Motor neuron (in vitro differentiated cells): Measurements from ENCODE around the gene CNN1. TPM values are rescaled to one million over a fixed set of nuclear protein-coding genes. Genes with fewer than 3 reads are reported as not detected.
A peak's percentile ranks its signal among the peaks of the same experiment; 100 is the strongest.
"Not testable (repeated sequence)": the region's sequence is repeated elsewhere in the genome, so short reads cannot be mapped to it uniquely, and the experiment has no call there.

ENCODE experiments used
- ATAC-seq, 8 experiments: fragments of 200-7000 bp; cut with Tn5 transposase; replicated peaks in 6 of 8; 2 replicates each; pipeline ENCODE4 v1.8.0; 2021; ENCODE audit warnings: mild to moderate bottlenecking in 8 of 8, moderate library complexity in 8 of 8
- H3K27ac ChIP-seq, 2 donors: fragments of 250-450 bp; sonication (Bioruptor Pico); 2 replicates each; pipeline ENCODE4 v1.9.0; 2021; ENCODE audit warnings: antibody characterized with exemption in 2 of 2, mild to moderate bottlenecking in 2 of 2, moderate library complexity in 1 of 2
- H3K4me1 ChIP-seq, 2 donors: fragments of 250-450 bp; sonication (Bioruptor Pico); replicated peaks in 1 of 2; 2 replicates each; pipeline ENCODE4 v1.6.1; 2021; ENCODE audit warnings: antibody characterized with exemption in 2 of 2, mild to moderate bottlenecking in 2 of 2, moderate library complexity in 1 of 2
- H3K4me3 ChIP-seq, 5 donors: fragments of 250-450 bp; sonication (Bioruptor Pico); 2 replicates each; pipeline ENCODE4 v1.9.0; 2021; ENCODE audit warnings: antibody characterized with exemption in 5 of 5, mild to moderate bottlenecking in 5 of 5, moderate library complexity in 4 of 5
- whole genome bisulfite sequencing, 10 experiments: fragments of 450-650 bp; shearing (Covaris generic); methylation state at CpG; one replicate each; pipeline ENCODE4 v1.0.0; 2022; 5-methylcytosine and 5-hydroxymethylcytosine counted together
- in situ Hi-C, 9 experiments: fragments of 400-800 bp; cut with MboI; loops; one replicate each; pipeline ENCODE4 v1.15.0; 2021; ENCODE audit warnings: low sequenced_read_pairs in 9 of 9, low pct_unique_long_range_greater_than_20kb in 2 of 9; ENCODE audit not compliant: unreplicated experiment in 9 of 9
- total RNA-seq, 8 experiments: library from RNA; unstranded; fragments of 300-600 nt; gene quantifications; 2 replicates each; pipeline versions ENCODE4 v1.2.3 to v1.2.4, GENCODE V29; 2022

CNN1 gene
- total RNA-seq, 8 experiments from 2014 or later = 0.55 to 11.5 (median 1.6) TPM

GRCh38 chr19:11598746-11599145 lies 60.1 kb downstream of the CNN1 start:
- 60 to 100% (median 100%) methylated on average over 1 to 2 of the region's 2 CpGs; no CpG with 5 or more reads in 3 of the 10 experiments for WGBS, 10 experiments
- ATAC-seq = no peak
- peaks cover 7 to 17% of the 10 kb centered on the region in 2 donors for H3K4me1 ChIP-seq
- H3K27ac ChIP-seq = no peak overlapping the region
- H3K4me3 ChIP-seq = peak overlapping the region; percentile 65 to 99 (median 90)
- in situ Hi-C loops = no loop called here

GRCh38 chr19:11599704-11600103 lies 61.1 kb downstream of the CNN1 start:
- ATAC-seq, H3K27ac ChIP-seq, H3K4me3 ChIP-seq, in situ Hi-C loops: not testable (repeated sequence)
- WGBS, 10 experiments = 60 to 100% (median 98%) methylated on average over 1 to 7 of the region's 8 CpGs; no CpG with 5 or more reads in 1 of the 10 experiments
- H3K4me1 ChIP-seq = peaks cover 7 to 17% of the 10 kb centered on the region in 2 donors

Other genes starting within 250 kb of the CNN1 start
- not detected for gene TSPAN16, start 242.7 kb upstream of the CNN1 start, total RNA-seq
- 10 to 100 TPM in 4 of 8 experiments, 1 to 10 TPM in 4; 7.6 to 21.6 (median 10.7) TPM for gene RAB3D, start 199.2 kb upstream of the CNN1 start, total RNA-seq
- 100 to 1,000 TPM in 3 of 8 experiments, 10 to 100 TPM in 5; 72.1 to 148 (median 92.9) TPM for gene TMEM205, start 192.6 kb upstream of the CNN1 start, total RNA-seq
- gene CCDC159, start 192.3 kb upstream of the CNN1 start, total RNA-seq = 10 to 100 TPM in 5 of 8 experiments, 1 to 10 TPM in 3; 4.4 to 22.3 (median 14.4) TPM
- gene PLPPR2, start 183.4 kb upstream of the CNN1 start, total RNA-seq = 10 to 100 TPM; 21.5 to 46.5 (median 28.0) TPM
- 1 to 10 TPM; 1.7 to 4.0 (median 2.2) TPM for gene SWSAP1, start 164.2 kb upstream of the CNN1 start, total RNA-seq
- gene EPOR, start 154.5 kb upstream of the CNN1 start, total RNA-seq = 1 to 10 TPM; 1.7 to 6.1 (median 3.4) TPM
- 1 to 10 TPM in 5 of 8 experiments, under 1 TPM in 3; 0.60 to 3.1 (median 1.2) TPM for gene RGL3, start 119.5 kb upstream of the CNN1 start, total RNA-seq
- gene ODAD3, start 103.7 kb upstream of the CNN1 start, total RNA-seq = 1 to 10 TPM in 5 of 8 experiments, under 1 TPM in 3; 0.45 to 5.1 (median 1.6) TPM
- gene PRKCSH, start 103.2 kb upstream of the CNN1 start, total RNA-seq = 100 to 1,000 TPM; 160 to 255 (median 196) TPM
- gene ELAVL3, start 57.8 kb upstream of the CNN1 start, total RNA-seq = 10 to 100 TPM in 5 of 8 experiments, under 1 TPM in 3; 0.22 to 95.6 (median 47.7) TPM
- gene ZNF653, start 33.0 kb upstream of the CNN1 start, total RNA-seq = 10 to 100 TPM in 3 of 8 experiments, 1 to 10 TPM in 5; 2.5 to 12.8 (median 8.4) TPM
- 10 to 100 TPM; 20.9 to 56.9 (median 47.6) TPM for gene ECSIT, start 9.7 kb upstream of the CNN1 start, total RNA-seq
- gene ELOF1, start 20.4 kb downstream of the CNN1 start, total RNA-seq = 10 to 100 TPM; 48.1 to 93.5 (median 58.2) TPM
- gene ACP5, start 38.8 kb downstream of the CNN1 start, total RNA-seq = 10 to 100 TPM in 1 of 8 experiments, 1 to 10 TPM in 5, under 1 TPM in 2; 0.29 to 10.1 (median 2.4) TPM
- 10 to 100 TPM in 7 of 8 experiments, 1 to 10 TPM in 1; 6.8 to 55.7 (median 42.5) TPM for gene ZNF627, start 58.6 kb downstream of the CNN1 start, total RNA-seq
- 10 to 100 TPM in 2 of 8 experiments, 1 to 10 TPM in 6; 4.7 to 13.8 (median 8.2) TPM for gene ZNF823, start 200.1 kb downstream of the CNN1 start, total RNA-seq
- gene ZNF441, start 228.1 kb downstream of the CNN1 start, total RNA-seq = 10 to 100 TPM in 5 of 8 experiments, 1 to 10 TPM in 3; 3.8 to 80.3 (median 21.5) TPM